Stimulated activated CD4-positive, alpha-beta T cell treated with anti-CD3 and anti-CD28 coated beads, Interleukin-4, amount 100 ng/mL, for 1 hour (primary cell): Measurements from ENCODE around the gene CEACAM1.
"Not testable (repeated sequence)": the region's sequence is repeated elsewhere in the genome, so short reads cannot be mapped to it uniquely, and the experiment has no call there.

Experiments
- DNase-seq: peaks from one replicate; pipeline ENCODE4 v3.0.0-alpha.2; 2020

CEACAM1 gene

GRCh38 chr19:42528354-42529247 lies at the start of gene CEACAM1:
Gene CEACAM1, minus strand, starts transcription at chr19:42528481. Its CDS starts 107 bp downstream, at chr19:42528374.
- peak; percentile 33 for DNase-seq

- no peak for DNase-seq
Observed at GRCh38 chr19:42577016-42577415, 48.7 kb upstream of the CEACAM1 start.

- no peak for DNase-seq
Observed at GRCh38 chr19:42576241-42576640, 48.0 kb upstream of the CEACAM1 start.

- DNase-seq, result no peak
Observed at GRCh38 chr19:42573642-42574041, 45.4 kb upstream of the CEACAM1 start.

- DNase-seq, result no peak
Observed at GRCh38 chr19:42571116-42571515, 42.8 kb upstream of the CEACAM1 start.

GRCh38 chr19:42569193-42569592 lies 40.9 kb upstream of the CEACAM1 start:
- no peak for DNase-seq

GRCh38 chr19:42568006-42568405 lies 39.7 kb upstream of the CEACAM1 start:
- DNase-seq, result no peak

GRCh38 chr19:42567567-42567966 lies 39.3 kb upstream of the CEACAM1 start:
- no peak for DNase-seq

GRCh38 chr19:42563352-42564210 lies 35.3 kb upstream of the CEACAM1 start:
- no peak for DNase-seq

GRCh38 chr19:42561512-42561911 lies 33.2 kb upstream of the CEACAM1 start:
- no peak for DNase-seq

GRCh38 chr19:42560731-42561130 lies 32.5 kb upstream of the CEACAM1 start:
- DNase-seq, result no peak

- DNase-seq, result no peak
Observed at GRCh38 chr19:42558450-42559150, 30.3 kb upstream of the CEACAM1 start.

GRCh38 chr19:42557386-42557871 lies 29.1 kb upstream of the CEACAM1 start:
- not testable (repeated sequence) for DNase-seq

GRCh38 chr19:42555801-42556200 lies 27.5 kb upstream of the CEACAM1 start:
- DNase-seq, result no peak

GRCh38 chr19:42555317-42555716 lies 27.0 kb upstream of the CEACAM1 start:
- DNase-seq, result no peak

- DNase-seq, result no peak
Observed at GRCh38 chr19:42554046-42554575, 25.8 kb upstream of the CEACAM1 start.

GRCh38 chr19:42553292-42554045 lies 25.2 kb upstream of the CEACAM1 start:
- no peak for DNase-seq

GRCh38 chr19:42552086-42553065 lies 24.1 kb upstream of the CEACAM1 start:
- no peak for DNase-seq

GRCh38 chr19:42550521-42550920 lies 22.2 kb upstream of the CEACAM1 start:
- DNase-seq, result not testable (repeated sequence)

- DNase-seq, result not testable (repeated sequence)
Observed at GRCh38 chr19:42549067-42549466, 20.8 kb upstream of the CEACAM1 start.

- no peak for DNase-seq
Observed at GRCh38 chr19:42548552-42548951, 20.3 kb upstream of the CEACAM1 start.
